A673 (cell line): ENCODE results near the gene INPP4B.

Source experiments
- EZH2 ChIP-seq: fragments of 200-600 bp; sonication (generic); IDR thresholded peaks from 2 replicates; pipeline ENCODE4 v1.6.1; 2017; ENCODE audit warnings: borderline replicate concordance, low read depth, mild to moderate bottlenecking, mixed read lengths, antibody characterized with exemption, low read length; ENCODE audit not compliant: poor library complexity, severe bottlenecking
- TF ChIP-seq, protein P1 (sequence below): fragments of 300-800, 200-600 bp; sonication (generic); conservative IDR thresholded peaks from 2 replicates; pipeline ENCODE4 v1.5.1; 2017; ENCODE audit warnings: low read depth, mild to moderate bottlenecking, antibody characterized with exemption, low read length, moderate library complexity, mixed read lengths

DNA sequence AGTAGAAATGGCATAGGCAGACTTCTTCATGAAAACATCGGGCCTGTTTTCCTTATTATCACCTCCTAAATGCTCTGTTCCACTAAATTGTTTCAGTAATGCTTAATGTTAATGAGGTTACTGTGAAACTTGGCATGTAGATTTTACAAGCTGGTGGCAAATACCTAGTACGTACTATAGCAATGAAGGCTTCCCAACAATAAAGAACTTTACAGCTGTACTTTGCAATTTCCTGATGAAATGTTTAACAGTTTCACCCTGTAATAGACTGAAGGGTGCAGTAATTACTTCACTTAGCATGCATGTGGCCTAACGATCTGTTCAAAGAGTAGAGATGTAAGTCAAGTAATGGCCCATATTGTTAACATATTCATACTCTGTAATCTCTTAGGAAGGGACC is 685.0 kb downstream of the INPP4B start:
- TF ChIP-seq, protein P1, sequence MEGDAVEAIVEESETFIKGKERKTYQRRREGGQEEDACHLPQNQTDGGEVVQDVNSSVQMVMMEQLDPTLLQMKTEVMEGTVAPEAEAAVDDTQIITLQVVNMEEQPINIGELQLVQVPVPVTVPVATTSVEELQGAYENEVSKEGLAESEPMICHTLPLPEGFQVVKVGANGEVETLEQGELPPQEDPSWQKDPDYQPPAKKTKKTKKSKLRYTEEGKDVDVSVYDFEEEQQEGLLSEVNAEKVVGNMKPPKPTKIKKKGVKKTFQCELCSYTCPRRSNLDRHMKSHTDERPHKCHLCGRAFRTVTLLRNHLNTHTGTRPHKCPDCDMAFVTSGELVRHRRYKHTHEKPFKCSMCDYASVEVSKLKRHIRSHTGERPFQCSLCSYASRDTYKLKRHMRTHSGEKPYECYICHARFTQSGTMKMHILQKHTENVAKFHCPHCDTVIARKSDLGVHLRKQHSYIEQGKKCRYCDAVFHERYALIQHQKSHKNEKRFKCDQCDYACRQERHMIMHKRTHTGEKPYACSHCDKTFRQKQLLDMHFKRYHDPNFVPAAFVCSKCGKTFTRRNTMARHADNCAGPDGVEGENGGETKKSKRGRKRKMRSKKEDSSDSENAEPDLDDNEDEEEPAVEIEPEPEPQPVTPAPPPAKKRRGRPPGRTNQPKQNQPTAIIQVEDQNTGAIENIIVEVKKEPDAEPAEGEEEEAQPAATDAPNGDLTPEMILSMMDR, result no peak
- no peak for TF ChIP-seq EZH2
